HG03139 (cell line): Measurements from ENCODE around the gene MUC4.
"Not testable (repeated sequence)": the region's sequence is repeated elsewhere in the genome, so short reads cannot be mapped to it uniquely, and the experiment has no call there.

Experiments
- ATAC-seq: cut with Tn5 transposase; IDR thresholded peaks from one replicate; pipeline ENCODE4 v1.9.1; 2021; ENCODE audit not compliant: unreplicated experiment

Gene MUC4

GRCh38 chr3:195717852-195718476 lies 93.8 kb downstream of the MUC4 start:
- ATAC-seq: no peak

- no peak for ATAC-seq
Observed at GRCh38 chr3:195717416-195717815, 94.3 kb downstream of the MUC4 start.

GRCh38 chr3:195715583-195716266 lies 96.0 kb downstream of the MUC4 start:
- no peak for ATAC-seq

- no peak for ATAC-seq
Observed at GRCh38 chr3:195715134-195715533, 96.6 kb downstream of the MUC4 start.

GRCh38 chr3:195714380-195715011 lies 97.2 kb downstream of the MUC4 start:
- no peak for ATAC-seq

GRCh38 chr3:195713150-195713549 lies 98.6 kb downstream of the MUC4 start:
- not testable (repeated sequence) for ATAC-seq

- ATAC-seq: not testable (repeated sequence)
Observed at GRCh38 chr3:195712535-195712910, 99.2 kb downstream of the MUC4 start.

- no peak for ATAC-seq
Observed at GRCh38 chr3:195711813-195712534, 99.8 kb downstream of the MUC4 start.

- ATAC-seq: not testable (repeated sequence)
Observed at GRCh38 chr3:195711091-195711812, 100.5 kb downstream of the MUC4 start.

GRCh38 chr3:195710126-195710905 lies 101.4 kb downstream of the MUC4 start:
- ATAC-seq: not testable (repeated sequence)

GRCh38 chr3:195709676-195710085 lies 102.0 kb downstream of the MUC4 start:
- no peak for ATAC-seq

- no peak for ATAC-seq
Observed at GRCh38 chr3:195708626-195709481, 102.9 kb downstream of the MUC4 start.

GRCh38 chr3:195708061-195708460 lies 103.7 kb downstream of the MUC4 start:
- ATAC-seq: no peak

- ATAC-seq: no peak
Observed at GRCh38 chr3:195705081-195705991, 106.4 kb downstream of the MUC4 start.

GRCh38 chr3:195704433-195704999 lies 107.2 kb downstream of the MUC4 start:
- no peak for ATAC-seq

- no peak for ATAC-seq
Observed at GRCh38 chr3:195703776-195704175, 108.0 kb downstream of the MUC4 start.

- ATAC-seq: no peak
Observed at GRCh38 chr3:195701042-195701915, 110.5 kb downstream of the MUC4 start.
